Hepatocyte (in vitro differentiated cells): ENCODE measurements around the gene ELF3.

Experiments used
- EZH2phosphoT487 ChIP-seq: fragments of 200-600 bp; sonication (generic); IDR thresholded peaks from one replicate; pipeline ENCODE4 v1.6.1; 2018; ENCODE audit warnings: antibody characterized with exemption, mild to moderate bottlenecking, low read depth, moderate library complexity; ENCODE audit not compliant: unreplicated experiment, severe bottlenecking
- TF ChIP-seq, protein P1 (sequence below): fragments of 200-600 bp; sonication (generic); IDR thresholded peaks from 2 replicates; pipeline ENCODE4 v1.5.1; 2016; ENCODE audit warnings: antibody characterized with exemption, mild to moderate bottlenecking; ENCODE audit not compliant: poor library complexity

DNA sequence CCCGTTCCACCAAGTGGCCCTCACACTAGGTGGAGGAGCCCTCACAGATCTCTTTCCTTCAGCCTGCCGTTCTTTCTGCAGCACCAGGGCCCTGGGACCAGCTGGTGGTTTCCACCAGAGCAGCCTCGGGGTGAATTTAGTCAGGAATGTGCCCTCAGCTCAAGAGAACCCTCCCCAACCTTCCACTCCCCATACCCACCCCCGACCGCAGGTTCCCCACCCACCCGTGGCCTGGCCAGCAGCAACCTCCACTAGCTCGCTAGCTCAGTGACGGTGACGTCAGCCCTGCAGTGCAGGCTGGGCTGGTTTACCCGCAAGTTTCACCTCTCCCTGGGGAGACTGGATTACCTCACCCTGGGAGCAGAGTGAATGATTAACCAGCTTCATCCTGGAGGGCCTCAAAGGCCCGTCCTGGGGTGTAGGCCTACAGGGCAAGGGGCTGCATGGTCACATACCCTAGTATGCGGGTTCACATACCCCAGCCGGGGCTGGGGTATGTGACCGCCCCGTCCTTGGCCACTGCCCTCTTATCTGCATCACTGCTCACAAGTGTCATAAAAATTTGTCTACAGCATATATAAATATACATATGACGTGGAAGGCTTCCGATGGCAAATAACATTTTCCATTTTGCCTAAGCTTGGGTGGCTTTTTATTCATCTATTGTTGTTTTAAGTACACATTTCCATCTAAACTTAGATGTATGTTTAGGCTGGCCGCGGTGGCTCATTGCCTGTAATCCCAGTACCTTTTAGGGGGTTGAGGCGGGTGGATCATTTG, 24.5 kb downstream of the ELF3 start:
- TF ChIP-seq, protein P1, sequence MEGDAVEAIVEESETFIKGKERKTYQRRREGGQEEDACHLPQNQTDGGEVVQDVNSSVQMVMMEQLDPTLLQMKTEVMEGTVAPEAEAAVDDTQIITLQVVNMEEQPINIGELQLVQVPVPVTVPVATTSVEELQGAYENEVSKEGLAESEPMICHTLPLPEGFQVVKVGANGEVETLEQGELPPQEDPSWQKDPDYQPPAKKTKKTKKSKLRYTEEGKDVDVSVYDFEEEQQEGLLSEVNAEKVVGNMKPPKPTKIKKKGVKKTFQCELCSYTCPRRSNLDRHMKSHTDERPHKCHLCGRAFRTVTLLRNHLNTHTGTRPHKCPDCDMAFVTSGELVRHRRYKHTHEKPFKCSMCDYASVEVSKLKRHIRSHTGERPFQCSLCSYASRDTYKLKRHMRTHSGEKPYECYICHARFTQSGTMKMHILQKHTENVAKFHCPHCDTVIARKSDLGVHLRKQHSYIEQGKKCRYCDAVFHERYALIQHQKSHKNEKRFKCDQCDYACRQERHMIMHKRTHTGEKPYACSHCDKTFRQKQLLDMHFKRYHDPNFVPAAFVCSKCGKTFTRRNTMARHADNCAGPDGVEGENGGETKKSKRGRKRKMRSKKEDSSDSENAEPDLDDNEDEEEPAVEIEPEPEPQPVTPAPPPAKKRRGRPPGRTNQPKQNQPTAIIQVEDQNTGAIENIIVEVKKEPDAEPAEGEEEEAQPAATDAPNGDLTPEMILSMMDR: no peak
- no peak for TF ChIP-seq EZH2phosphoT487
